HCT116 (cell line): ENCODE measurements around the gene SLIT1. TPM values are rescaled to one million over a fixed set of nuclear protein-coding genes. Genes with fewer than 3 reads are reported as not detected.

Experiments
- ATAC-seq: fragments of 200-7000 bp; cut with Tn5 transposase; 2 replicates; pipeline ENCODE4 v1.9.1; 2020; ENCODE audit warnings: mild to moderate bottlenecking, moderate library complexity
- BruUV-seq: library from RNA; stranded (reverse); fragments of 400-500 nt; replicated peaks from 2 replicates; lab custom pipeline; 2021; lab: Mats Ljungman, UMichigan
- CTCF ChIA-PET: fragments of 300-600 bp; sonication (Branson Sonifier 250); formaldehyde crosslinking; loops from one replicate; lab custom pipeline; 2021; ENCODE audit warnings: antibody characterized with exemption; lab: Charles Lee
- POLR2A ChIA-PET: fragments of 300-600, 350-600 bp; sonication (Branson Sonifier 250); formaldehyde crosslinking; loops from one replicate; lab custom pipeline; 2021; ENCODE audit warnings: antibody characterized with exemption; lab: Charles Lee
- RAD21 ChIA-PET, 2 experiments: fragments of 300-600 bp; sonication (Branson Sonifier 250); formaldehyde crosslinking; loops; one replicate each; lab custom pipeline; 2023; ENCODE audit warnings: low total read pairs in 2 of 2; ENCODE audit not compliant: uncharacterized antibody in 2 of 2, unreplicated experiment in 2 of 2, low non-redundant PET in 1 of 2; lab: Charles Lee
- DNase-seq: peaks from one replicate; pipeline ENCODE4 v3.0.0-alpha.2; 2010; ENCODE audit warnings: low read depth, low spot score
- H2AFZ ChIP-seq: fragments of 200-600 bp; shearing (Covaris generic), sonication (generic); 2 replicates; pipeline ENCODE4 v1.6.1; 2017; ENCODE audit warnings: low read depth, mixed run types, mixed read lengths, antibody characterized with exemption, low read length; ENCODE audit not compliant: poor library complexity, severe bottlenecking
- H3K27ac ChIP-seq: 2 replicates; pipeline ENCODE4 v1.5.1; 2012; ENCODE audit warnings: low read depth, low read length
- H3K27me3 ChIP-seq: fragments of 200-600 bp; sonication (generic); 2 replicates; pipeline ENCODE4 v1.6.1; 2016; ENCODE audit warnings: mixed run types, low read length, mixed read lengths; ENCODE audit not compliant: insufficient read depth
- H3K36me3 ChIP-seq, 2 experiments: fragments of 200-500 bp in 1 of 2; fragments of 200-600 bp in 1 of 2; sonication (Bioruptor generic) in 1 of 2; sonication (generic) in 1 of 2; 2 replicates each; pipeline versions ENCODE4 v1.5.1 to v1.6.1; 2014 to 2016; ENCODE audit warnings: low read length in 2 of 2, inconsistent platforms in 1 of 2, mixed read lengths in 1 of 2, mixed run types in 1 of 2; ENCODE audit not compliant: insufficient read depth in 2 of 2, control insufficient read depth in 1 of 2
- H3K4me1 ChIP-seq, 2 experiments: fragments of 200-600 bp in 1 of 2; sonication (generic) in 1 of 2; 2 replicates each; pipeline versions ENCODE4 v1.5.1 to v1.6.1; 2012 to 2017; ENCODE audit warnings: low read length in 2 of 2, inconsistent platforms in 1 of 2, mild to moderate bottlenecking in 1 of 2, mixed read lengths in 1 of 2, mixed run types in 1 of 2, moderate library complexity in 1 of 2; ENCODE audit not compliant: insufficient read depth in 2 of 2, control insufficient read depth in 1 of 2
- H3K4me2 ChIP-seq: fragments of 200-600 bp; sonication (generic); 2 replicates; pipeline ENCODE4 v1.6.1; 2017; ENCODE audit warnings: mixed run types, low read length, mixed read lengths
- H3K4me3 ChIP-seq, 2 experiments: fragments of 200-600 bp in 1 of 2; sonication (generic) in 1 of 2; replicated peaks in 1 of 2; 2 replicates each; pipeline ENCODE4 v1.5.1; 2011 to 2016; ENCODE audit warnings: low read length in 2 of 2, control low read depth in 1 of 2, low read depth in 1 of 2, mild to moderate bottlenecking in 1 of 2, mixed read lengths in 1 of 2, mixed run types in 1 of 2
- H3K79me2 ChIP-seq: fragments of 200-600 bp; sonication (generic); 2 replicates; pipeline ENCODE4 v1.6.1; 2017; ENCODE audit warnings: mild to moderate bottlenecking, mixed run types, low read length, moderate library complexity, mixed read lengths; ENCODE audit not compliant: insufficient read depth
- H3K9ac ChIP-seq: fragments of 200-600 bp; sonication (generic); 2 replicates; pipeline ENCODE4 v1.6.1; 2016; ENCODE audit warnings: low read length, mixed read lengths
- H3K9me2 ChIP-seq: fragments of 200-600 bp; sonication (generic), shearing (Covaris generic); 2 replicates; pipeline ENCODE4 v1.6.1; 2017; ENCODE audit warnings: mixed run types, mild to moderate bottlenecking, moderate library complexity; ENCODE audit not compliant: insufficient read depth
- H3K9me3 ChIP-seq, 2 experiments: fragments of 200-500 bp in 1 of 2; fragments of 200-600 bp in 1 of 2; sonication (Bioruptor generic) in 1 of 2; sonication (generic) in 1 of 2; 2 replicates each; pipeline ENCODE4 v1.6.1; 2014 to 2017; ENCODE audit warnings: low read length in 2 of 2, mixed read lengths in 2 of 2, inconsistent platforms in 1 of 2, low read depth in 1 of 2, mild to moderate bottlenecking in 1 of 2, mixed run types in 1 of 2, moderate library complexity in 1 of 2; ENCODE audit not compliant: control insufficient read depth in 1 of 2, insufficient read depth in 1 of 2
- H4K20me1 ChIP-seq: fragments of 200-600 bp; sonication (generic), shearing (Covaris generic); 2 replicates; pipeline ENCODE4 v1.6.1; 2017; ENCODE audit warnings: mixed run types, mild to moderate bottlenecking, moderate library complexity; ENCODE audit not compliant: insufficient read depth
- CBX3 ChIP-seq: IDR thresholded peaks from 2 replicates; pipeline ENCODE4 v1.6.1; 2012; ENCODE audit warnings: low read depth
- CEBPB ChIP-seq: IDR thresholded peaks from 2 replicates; pipeline ENCODE4 v1.6.1; 2012; ENCODE audit warnings: low read depth
- CTCF ChIP-seq, 3 experiments: fragments of 200-600 bp in 1 of 3; sonication (generic) in 1 of 3; IDR thresholded peaks in 2 of 3; conservative IDR thresholded peaks in 1 of 3; 2 replicates each; pipeline ENCODE4 v1.5.1; 2012 to 2017; ENCODE audit warnings: low read depth in 2 of 3, low read length in 2 of 3, antibody characterized with exemption in 1 of 3, borderline replicate concordance in 1 of 3, control low read depth in 1 of 3, mild to moderate bottlenecking in 1 of 3, mixed read lengths in 1 of 3, mixed run types in 1 of 3, moderate library complexity in 1 of 3; ENCODE audit not compliant: insufficient read depth in 1 of 3
- ELF1 ChIP-seq: IDR thresholded peaks from 2 replicates; pipeline ENCODE4 v1.6.1; 2012; ENCODE audit warnings: low read depth, borderline replicate concordance
- EZH2 ChIP-seq: fragments of 200-600 bp; sonication (generic); IDR thresholded peaks from 2 replicates; pipeline ENCODE4 v1.6.1; 2017; ENCODE audit warnings: antibody characterized with exemption, mixed run types
- EZH2phosphoT487 ChIP-seq: fragments of 200-600 bp; IDR thresholded peaks from 2 replicates; pipeline ENCODE4 v1.6.1; 2018; ENCODE audit warnings: antibody characterized with exemption, borderline replicate concordance
- JUND ChIP-seq: IDR thresholded peaks from 2 replicates; pipeline ENCODE4 v1.6.1; 2012
- MAX ChIP-seq: IDR thresholded peaks from 2 replicates; pipeline ENCODE4 v1.6.1; 2012
- POLR2A ChIP-seq: IDR thresholded peaks from 2 replicates; pipeline ENCODE4 v1.7.0; 2011; ENCODE audit warnings: borderline replicate concordance; ENCODE audit not compliant: insufficient read depth, insufficient read length; ENCODE audit errors: extremely low read depth
- POLR2AphosphoS5 ChIP-seq: IDR thresholded peaks from 2 replicates; pipeline ENCODE4 v1.6.1; 2011; ENCODE audit warnings: mild to moderate bottlenecking, low read depth, low read length, moderate library complexity
- RAD21 ChIP-seq: IDR thresholded peaks from 2 replicates; pipeline ENCODE4 v1.6.1; 2012; ENCODE audit warnings: low read depth, mild to moderate bottlenecking
- SIN3A ChIP-seq: IDR thresholded peaks from 2 replicates; pipeline ENCODE4 v1.6.1; 2012; ENCODE audit warnings: low read depth
- SP1 ChIP-seq: IDR thresholded peaks from 2 replicates; pipeline ENCODE4 v1.6.1; 2012; ENCODE audit warnings: low read depth
- SRF ChIP-seq: IDR thresholded peaks from 2 replicates; pipeline ENCODE4 v1.6.1; 2012; ENCODE audit warnings: low read depth
- TCF7L2 ChIP-seq: IDR thresholded peaks from 2 replicates; pipeline ENCODE4 v1.7.0; 2011; ENCODE audit warnings: borderline replicate concordance, inconsistent platforms; ENCODE audit not compliant: insufficient read depth, insufficient read length; ENCODE audit errors: extremely low read depth
- YY1 ChIP-seq: IDR thresholded peaks from 2 replicates; pipeline ENCODE4 v1.6.1; 2011; ENCODE audit warnings: low read length, low read depth, moderate library complexity, mild to moderate bottlenecking; ENCODE audit not compliant: insufficient replicate concordance; ENCODE audit errors: extremely low read depth
- ZBTB33 ChIP-seq: IDR thresholded peaks from 2 replicates; pipeline ENCODE4 v1.6.1; 2011; ENCODE audit warnings: mild to moderate bottlenecking, low read length, moderate library complexity; ENCODE audit not compliant: insufficient replicate concordance; ENCODE audit errors: extremely low read depth
- ZNF274 ChIP-seq: fragments of 200-500 bp; sonication (Bioruptor generic); IDR thresholded peaks from 2 replicates; pipeline ENCODE4 v1.6.1; 2014; ENCODE audit warnings: mild to moderate bottlenecking, low read depth, low read length, inconsistent platforms
- intact Hi-C: fragments of 100-400 bp; cut with micrococcal nuclease; formaldehyde crosslinking; loops from 2 replicates; pipeline ENCODE4 v1.10.0; 2022
- total RNA-seq: library from RNA; stranded (reverse); gene quantifications from one replicate; pipeline ENCODE4 v1.2.1, GENCODE V29; 2021; ENCODE audit not compliant: unreplicated experiment
- TF ChIP-seq, protein P1 (sequence below): IDR thresholded peaks from 2 replicates; pipeline ENCODE4 v1.6.1; 2012
- TF ChIP-seq, protein P2 (sequence below): IDR thresholded peaks from 2 replicates; pipeline ENCODE4 v1.6.1; 2012; ENCODE audit warnings: low read depth

Gene SLIT1
- total RNA-seq, 1 experiment from 2014 or later, result 0.42 TPM

GRCh38 chr10:96991313-96991841 lies 194.4 kb downstream of the SLIT1 start:
- CTCF ChIA-PET, result no interaction called here
- intact Hi-C loops, result loop anchor here (2.0 kb wide), 1 partner anchor 55 kb away; no protein-coding TSS in a partner anchor
- no peak for TF ChIP-seq YY1
- no peak for TF ChIP-seq ZBTB33
- no peak for TF ChIP-seq ZNF274
- TF ChIP-seq EZH2, result no peak
- no peak for TF ChIP-seq CTCF (IDR thresholded peaks at IDR 0.05 in 2 of 3, conservative IDR thresholded peaks at IDR 0.05 in 1 of 3; ENCODE audit: borderline replicate concordance in 1 of 3, insufficient read depth in 1 of 3, low read depth in 2 of 3, low read length in 2 of 3)
- no peak for TF ChIP-seq POLR2A
- TF ChIP-seq POLR2AphosphoS5, result no peak
- no peak for TF ChIP-seq CEBPB
- TF ChIP-seq JUND, result no peak
- no peak for TF ChIP-seq SP1
- TF ChIP-seq SRF, result no peak
- TF ChIP-seq TCF7L2, result no peak
- TF ChIP-seq, protein P1, sequence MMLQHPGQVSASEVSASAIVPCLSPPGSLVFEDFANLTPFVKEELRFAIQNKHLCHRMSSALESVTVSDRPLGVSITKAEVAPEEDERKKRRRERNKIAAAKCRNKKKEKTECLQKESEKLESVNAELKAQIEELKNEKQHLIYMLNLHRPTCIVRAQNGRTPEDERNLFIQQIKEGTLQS, result no peak
- TF ChIP-seq, protein P2, sequence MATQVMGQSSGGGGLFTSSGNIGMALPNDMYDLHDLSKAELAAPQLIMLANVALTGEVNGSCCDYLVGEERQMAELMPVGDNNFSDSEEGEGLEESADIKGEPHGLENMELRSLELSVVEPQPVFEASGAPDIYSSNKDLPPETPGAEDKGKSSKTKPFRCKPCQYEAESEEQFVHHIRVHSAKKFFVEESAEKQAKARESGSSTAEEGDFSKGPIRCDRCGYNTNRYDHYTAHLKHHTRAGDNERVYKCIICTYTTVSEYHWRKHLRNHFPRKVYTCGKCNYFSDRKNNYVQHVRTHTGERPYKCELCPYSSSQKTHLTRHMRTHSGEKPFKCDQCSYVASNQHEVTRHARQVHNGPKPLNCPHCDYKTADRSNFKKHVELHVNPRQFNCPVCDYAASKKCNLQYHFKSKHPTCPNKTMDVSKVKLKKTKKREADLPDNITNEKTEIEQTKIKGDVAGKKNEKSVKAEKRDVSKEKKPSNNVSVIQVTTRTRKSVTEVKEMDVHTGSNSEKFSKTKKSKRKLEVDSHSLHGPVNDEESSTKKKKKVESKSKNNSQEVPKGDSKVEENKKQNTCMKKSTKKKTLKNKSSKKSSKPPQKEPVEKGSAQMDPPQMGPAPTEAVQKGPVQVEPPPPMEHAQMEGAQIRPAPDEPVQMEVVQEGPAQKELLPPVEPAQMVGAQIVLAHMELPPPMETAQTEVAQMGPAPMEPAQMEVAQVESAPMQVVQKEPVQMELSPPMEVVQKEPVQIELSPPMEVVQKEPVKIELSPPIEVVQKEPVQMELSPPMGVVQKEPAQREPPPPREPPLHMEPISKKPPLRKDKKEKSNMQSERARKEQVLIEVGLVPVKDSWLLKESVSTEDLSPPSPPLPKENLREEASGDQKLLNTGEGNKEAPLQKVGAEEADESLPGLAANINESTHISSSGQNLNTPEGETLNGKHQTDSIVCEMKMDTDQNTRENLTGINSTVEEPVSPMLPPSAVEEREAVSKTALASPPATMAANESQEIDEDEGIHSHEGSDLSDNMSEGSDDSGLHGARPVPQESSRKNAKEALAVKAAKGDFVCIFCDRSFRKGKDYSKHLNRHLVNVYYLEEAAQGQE, result no peak
- TF ChIP-seq EZH2phosphoT487, result no peak
- no peak for TF ChIP-seq RAD21
- no peak for TF ChIP-seq MAX
- no peak for TF ChIP-seq CBX3
- no peak for TF ChIP-seq SIN3A
- TF ChIP-seq ELF1, result no peak
- H3K4me3 ChIP-seq, result no peak overlapping the region
- H3K4me1 ChIP-seq, result no peaks in the 10 kb centered on the region
- no peak overlapping the region for H2AFZ ChIP-seq
- DNase-seq, result no peak
- H3K4me2 ChIP-seq, result no peak overlapping the region
- no peaks in the 10 kb centered on the region for H3K27me3 ChIP-seq
- no peaks in the 10 kb centered on the region for H3K36me3 ChIP-seq
- no peaks in the 10 kb centered on the region for H3K9me3 ChIP-seq
- POLR2A ChIA-PET, result no interaction called here
- no peak for ATAC-seq
- no peak overlapping the region for H3K9ac ChIP-seq
- RAD21 ChIA-PET, result no interaction called here
- H3K27ac ChIP-seq, result no peak overlapping the region
- H4K20me1 ChIP-seq, result no peaks in the 10 kb centered on the region
- no peaks in the 10 kb centered on the region for H3K79me2 ChIP-seq
- no peaks in the 10 kb centered on the region for H3K9me2 ChIP-seq
- no TSS peak for BruUV-seq
